Measurements from ENCODE around the gene SCMH1. TPM values are rescaled to one million over a fixed set of nuclear protein-coding genes. Genes with fewer than 3 reads are reported as not detected.

SCMH1 gene
- total and polyA plus RNA-seq, 2 experiments from 2014 or later: 15.0 to 19.4 TPM

DNA sequence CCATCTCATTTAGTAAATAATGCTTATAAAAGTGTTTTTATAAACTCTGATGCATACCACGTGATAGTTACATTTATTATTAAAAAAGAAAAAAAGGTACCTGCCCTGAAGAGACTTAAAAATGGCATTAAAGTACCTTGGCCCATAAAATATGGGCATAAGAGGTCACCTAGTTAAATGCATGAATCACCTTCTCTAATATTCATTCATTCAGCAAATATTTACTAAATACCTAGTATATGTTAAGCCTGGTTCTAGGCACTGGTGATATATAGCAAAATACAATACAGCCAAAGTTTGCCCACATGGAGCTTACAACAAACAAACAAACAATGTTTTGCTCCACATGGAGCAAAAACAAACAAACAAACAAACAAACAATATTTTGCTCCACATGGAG is 87.0 kb downstream of the SCMH1 start:
- no peaks in the 10 kb centered on the region for H3K36me3 ChIP-seq (ENCODE audit: insufficient read depth)
- DNase-seq (ENCODE audit: low spot score): no peak
- H3K9me2 ChIP-seq (ENCODE audit: insufficient read depth): no peaks in the 10 kb centered on the region
- no peaks in the 10 kb centered on the region for H3K27me3 ChIP-seq (ENCODE audit: insufficient read depth)
- TF ChIP-seq ZNF114 (CRISPR knock-in tag; IDR thresholded peaks at IDR 0.05) (no peak), JUNB (IDR thresholded peaks at IDR 0.05; ENCODE audit: unreplicated experiment) (no peak), CTCF (conservative IDR thresholded peaks at IDR 0.05; ENCODE audit: low read depth in 2 of 2) (no peak), ETS1 (IDR thresholded peaks at IDR 0.05) (no peak), NANOG (IDR thresholded peaks at IDR 0.05; ENCODE audit: borderline replicate concordance) (no peak), ZNF331 (CRISPR knock-in tag; IDR thresholded peaks at IDR 0.05; ENCODE audit: low read depth) (no peak), CREB1 (CRISPR knock-in tag; IDR thresholded peaks at IDR 0.05; ENCODE audit: low read depth) (no peak), EZH2 (IDR thresholded peaks at IDR 0.05; ENCODE audit: low read depth, unreplicated experiment) (no peak), EZH2phosphoT487 (IDR thresholded peaks at IDR 0.05; ENCODE audit: unreplicated experiment) (no peak), POLR2AphosphoS5 (IDR thresholded peaks at IDR 0.05; ENCODE audit: low read depth) (no peak), STAT1 (IDR thresholded peaks at IDR 0.05; ENCODE audit: unreplicated experiment) (no peak)
- TF ChIP-seq, protein P1, sequence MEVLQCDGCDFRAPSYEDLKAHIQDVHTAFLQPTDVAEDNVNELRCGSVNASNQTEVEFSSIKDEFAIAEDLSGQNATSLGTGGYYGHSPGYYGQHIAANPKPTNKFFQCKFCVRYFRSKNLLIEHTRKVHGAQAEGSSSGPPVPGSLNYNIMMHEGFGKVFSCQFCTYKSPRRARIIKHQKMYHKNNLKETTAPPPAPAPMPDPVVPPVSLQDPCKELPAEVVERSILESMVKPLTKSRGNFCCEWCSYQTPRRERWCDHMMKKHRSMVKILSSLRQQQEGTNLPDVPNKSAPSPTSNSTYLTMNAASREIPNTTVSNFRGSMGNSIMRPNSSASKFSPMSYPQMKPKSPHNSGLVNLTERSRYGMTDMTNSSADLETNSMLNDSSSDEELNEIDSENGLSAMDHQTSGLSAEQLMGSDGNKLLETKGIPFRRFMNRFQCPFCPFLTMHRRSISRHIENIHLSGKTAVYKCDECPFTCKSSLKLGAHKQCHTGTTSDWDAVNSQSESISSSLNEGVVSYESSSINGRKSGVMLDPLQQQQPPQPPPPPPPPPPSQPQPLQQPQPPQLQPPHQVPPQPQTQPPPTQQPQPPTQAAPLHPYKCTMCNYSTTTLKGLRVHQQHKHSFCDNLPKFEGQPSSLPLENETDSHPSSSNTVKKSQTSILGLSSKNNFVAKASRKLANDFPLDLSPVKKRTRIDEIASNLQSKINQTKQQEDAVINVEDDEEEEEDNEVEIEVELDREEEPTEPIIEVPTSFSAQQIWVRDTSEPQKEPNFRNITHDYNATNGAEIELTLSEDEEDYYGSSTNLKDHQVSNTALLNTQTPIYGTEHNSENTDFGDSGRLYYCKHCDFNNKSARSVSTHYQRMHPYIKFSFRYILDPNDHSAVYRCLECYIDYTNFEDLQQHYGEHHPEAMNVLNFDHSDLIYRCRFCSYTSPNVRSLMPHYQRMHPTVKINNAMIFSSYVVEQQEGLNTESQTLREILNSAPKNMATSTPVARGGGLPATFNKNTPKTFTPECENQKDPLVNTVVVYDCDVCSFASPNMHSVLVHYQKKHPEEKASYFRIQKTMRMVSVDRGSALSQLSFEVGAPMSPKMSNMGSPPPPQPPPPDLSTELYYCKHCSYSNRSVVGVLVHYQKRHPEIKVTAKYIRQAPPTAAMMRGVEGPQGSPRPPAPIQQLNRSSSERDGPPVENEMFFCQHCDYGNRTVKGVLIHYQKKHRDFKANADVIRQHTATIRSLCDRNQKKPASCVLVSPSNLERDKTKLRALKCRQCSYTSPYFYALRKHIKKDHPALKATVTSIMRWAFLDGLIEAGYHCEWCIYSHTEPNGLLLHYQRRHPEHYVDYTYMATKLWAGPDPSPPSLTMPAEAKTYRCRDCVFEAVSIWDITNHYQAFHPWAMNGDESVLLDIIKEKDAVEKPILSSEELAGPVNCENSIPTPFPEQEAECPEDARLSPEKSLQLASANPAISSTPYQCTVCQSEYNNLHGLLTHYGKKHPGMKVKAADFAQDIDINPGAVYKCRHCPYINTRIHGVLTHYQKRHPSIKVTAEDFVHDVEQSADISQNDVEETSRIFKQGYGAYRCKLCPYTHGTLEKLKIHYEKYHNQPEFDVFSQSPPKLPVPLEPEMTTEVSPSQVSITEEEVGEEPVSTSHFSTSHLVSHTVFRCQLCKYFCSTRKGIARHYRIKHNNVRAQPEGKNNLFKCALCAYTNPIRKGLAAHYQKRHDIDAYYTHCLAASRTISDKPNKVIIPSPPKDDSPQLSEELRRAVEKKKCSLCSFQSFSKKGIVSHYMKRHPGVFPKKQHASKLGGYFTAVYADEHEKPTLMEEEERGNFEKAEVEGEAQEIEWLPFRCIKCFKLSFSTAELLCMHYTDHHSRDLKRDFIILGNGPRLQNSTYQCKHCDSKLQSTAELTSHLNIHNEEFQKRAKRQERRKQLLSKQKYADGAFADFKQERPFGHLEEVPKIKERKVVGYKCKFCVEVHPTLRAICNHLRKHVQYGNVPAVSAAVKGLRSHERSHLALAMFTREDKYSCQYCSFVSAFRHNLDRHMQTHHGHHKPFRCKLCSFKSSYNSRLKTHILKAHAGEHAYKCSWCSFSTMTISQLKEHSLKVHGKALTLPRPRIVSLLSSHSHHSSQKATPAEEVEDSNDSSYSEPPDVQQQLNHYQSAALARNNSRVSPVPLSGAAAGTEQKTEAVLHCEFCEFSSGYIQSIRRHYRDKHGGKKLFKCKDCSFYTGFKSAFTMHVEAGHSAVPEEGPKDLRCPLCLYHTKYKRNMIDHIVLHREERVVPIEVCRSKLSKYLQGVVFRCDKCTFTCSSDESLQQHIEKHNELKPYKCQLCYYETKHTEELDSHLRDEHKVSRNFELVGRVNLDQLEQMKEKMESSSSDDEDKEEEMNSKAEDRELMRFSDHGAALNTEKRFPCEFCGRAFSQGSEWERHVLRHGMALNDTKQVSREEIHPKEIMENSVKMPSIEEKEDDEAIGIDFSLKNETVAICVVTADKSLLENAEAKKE (CRISPR knock-in tag; IDR thresholded peaks at IDR 0.05): no peak
- TF ChIP-seq, protein P2, sequence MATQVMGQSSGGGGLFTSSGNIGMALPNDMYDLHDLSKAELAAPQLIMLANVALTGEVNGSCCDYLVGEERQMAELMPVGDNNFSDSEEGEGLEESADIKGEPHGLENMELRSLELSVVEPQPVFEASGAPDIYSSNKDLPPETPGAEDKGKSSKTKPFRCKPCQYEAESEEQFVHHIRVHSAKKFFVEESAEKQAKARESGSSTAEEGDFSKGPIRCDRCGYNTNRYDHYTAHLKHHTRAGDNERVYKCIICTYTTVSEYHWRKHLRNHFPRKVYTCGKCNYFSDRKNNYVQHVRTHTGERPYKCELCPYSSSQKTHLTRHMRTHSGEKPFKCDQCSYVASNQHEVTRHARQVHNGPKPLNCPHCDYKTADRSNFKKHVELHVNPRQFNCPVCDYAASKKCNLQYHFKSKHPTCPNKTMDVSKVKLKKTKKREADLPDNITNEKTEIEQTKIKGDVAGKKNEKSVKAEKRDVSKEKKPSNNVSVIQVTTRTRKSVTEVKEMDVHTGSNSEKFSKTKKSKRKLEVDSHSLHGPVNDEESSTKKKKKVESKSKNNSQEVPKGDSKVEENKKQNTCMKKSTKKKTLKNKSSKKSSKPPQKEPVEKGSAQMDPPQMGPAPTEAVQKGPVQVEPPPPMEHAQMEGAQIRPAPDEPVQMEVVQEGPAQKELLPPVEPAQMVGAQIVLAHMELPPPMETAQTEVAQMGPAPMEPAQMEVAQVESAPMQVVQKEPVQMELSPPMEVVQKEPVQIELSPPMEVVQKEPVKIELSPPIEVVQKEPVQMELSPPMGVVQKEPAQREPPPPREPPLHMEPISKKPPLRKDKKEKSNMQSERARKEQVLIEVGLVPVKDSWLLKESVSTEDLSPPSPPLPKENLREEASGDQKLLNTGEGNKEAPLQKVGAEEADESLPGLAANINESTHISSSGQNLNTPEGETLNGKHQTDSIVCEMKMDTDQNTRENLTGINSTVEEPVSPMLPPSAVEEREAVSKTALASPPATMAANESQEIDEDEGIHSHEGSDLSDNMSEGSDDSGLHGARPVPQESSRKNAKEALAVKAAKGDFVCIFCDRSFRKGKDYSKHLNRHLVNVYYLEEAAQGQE (IDR thresholded peaks at IDR 0.05; ENCODE audit: unreplicated experiment): no peak
- no peak overlapping the region for H3K27ac Mint-ChIP-seq
- no peaks in the 10 kb centered on the region for H3F3A ChIP-seq (replicated peaks; ENCODE audit: low read depth)
- no peaks in the 10 kb centered on the region for H3K9me3 Mint-ChIP-seq
- ATAC-seq: no peak
- no peak overlapping the region for H3K27ac ChIP-seq (ENCODE audit: low read depth)
- H3K4me3 ChIP-seq: no peak overlapping the region
- H3K4me3 Mint-ChIP-seq: no peak overlapping the region
- H3K4me1 Mint-ChIP-seq: peaks cover 3% of the 10 kb centered on the region; the same call in 2 of the 3 replicates
- peaks cover 7% of the 10 kb centered on the region; the same call in 1 of the 2 replicates for H3K4me1 ChIP-seq (ENCODE audit: insufficient read depth)
- no peaks in the 10 kb centered on the region for H4K20me1 ChIP-seq (replicated peaks; ENCODE audit: insufficient read depth)
- H3K36me3 Mint-ChIP-seq (ENCODE audit: low read depth): 0 out of 3 replicates have a peak, but pooled peaks cover 1% of the 10 kb centered on the region
- H3K27me3 Mint-ChIP-seq (ENCODE audit: insufficient read depth, low read depth, poor library complexity): peaks cover 2% of the 10 kb centered on the region
- no peak overlapping the region for H3K4me2 ChIP-seq
- H3K79me2 ChIP-seq (replicated peaks; ENCODE audit: insufficient read depth): no peaks in the 10 kb centered on the region
- no peak overlapping the region for H2AFZ ChIP-seq
